Adipose tissue (tissue), 3 donors: ENCODE results near the gene MCCD1. TPM values are rescaled to one million over a fixed set of nuclear protein-coding genes. Genes with fewer than 3 reads are reported as not detected.
"Not testable (repeated sequence)": the region's sequence is repeated elsewhere in the genome, so short reads cannot be mapped to it uniquely, and the experiment has no call there.

Source experiments
- H3K27ac ChIP-seq: one replicate; pipeline ENCODE4 v1.5.1; 2013; ENCODE audit warnings: low read depth, low read length
- WGBS, 3 donors: extraction: QIAGEN DNeasy Blood & Tissue Kit; methylation state at CpG; one replicate each; pipeline ENCODE4 v1.1.7; 2013; 5-methylcytosine and 5-hydroxymethylcytosine counted together
- polyA plus RNA-seq, 3 donors: library from polyadenylated mRNA; stranded (reverse); fragments of 200-250 nt; gene quantifications; one replicate each; pipeline ENCODE4 v1.2.3, GENCODE V29; 2013
- donor health status: healthy with polysubstance abuse.
- donor health status: Bipolar disorder and iron deficiency.
- donor health status: healthy.

Gene MCCD1
- polyA plus RNA-seq, 3 donors: not detected

DNA sequence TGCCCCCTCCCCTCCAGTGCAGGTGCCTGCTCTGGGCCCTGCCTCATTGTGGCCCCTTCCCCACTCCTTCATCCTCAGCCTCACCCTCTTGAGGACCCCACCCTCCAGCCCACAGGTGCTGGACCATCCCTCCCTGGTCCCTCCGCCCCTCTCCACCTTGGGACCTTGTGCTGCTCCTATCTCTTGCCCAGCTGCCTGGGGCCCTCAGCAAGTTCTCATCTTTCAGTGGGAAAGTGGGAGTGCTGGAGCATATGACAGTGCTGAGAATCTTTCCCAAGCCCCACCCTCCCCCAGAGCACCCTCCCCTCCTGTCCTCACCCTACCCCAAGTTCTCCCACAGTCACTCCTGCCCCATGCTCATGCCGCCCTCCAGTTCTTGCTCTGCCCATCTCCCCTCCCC is 29.1 kb upstream of the MCCD1 start:
- H3K27ac ChIP-seq: not testable (repeated sequence)
- 100% methylated on average over 1 of the region's 2 CpGs; no CpG with 5 or more reads in 1 of the 3 donors for WGBS, 3 donors

DNA sequence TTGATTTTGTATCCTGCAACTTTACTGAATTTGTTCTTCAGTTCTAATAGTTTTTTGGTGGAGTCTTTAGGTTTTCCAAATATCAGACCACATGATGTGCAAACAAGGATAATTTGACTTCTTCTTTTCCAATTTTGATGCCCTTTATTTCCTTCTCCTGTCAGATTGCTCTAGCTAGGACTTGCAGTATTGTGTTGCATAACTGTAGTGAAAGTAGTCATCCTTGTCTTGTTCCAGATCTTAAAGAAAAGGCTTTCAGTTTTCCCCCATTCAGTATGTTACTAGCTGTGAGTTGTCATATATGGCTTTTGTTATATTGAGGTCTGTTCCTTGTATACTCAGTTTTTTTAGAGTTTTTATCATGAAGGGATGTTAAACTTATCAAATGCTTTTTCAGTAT is 26.2 kb upstream of the MCCD1 start:
- H3K27ac ChIP-seq: no peak overlapping the region

DNA sequence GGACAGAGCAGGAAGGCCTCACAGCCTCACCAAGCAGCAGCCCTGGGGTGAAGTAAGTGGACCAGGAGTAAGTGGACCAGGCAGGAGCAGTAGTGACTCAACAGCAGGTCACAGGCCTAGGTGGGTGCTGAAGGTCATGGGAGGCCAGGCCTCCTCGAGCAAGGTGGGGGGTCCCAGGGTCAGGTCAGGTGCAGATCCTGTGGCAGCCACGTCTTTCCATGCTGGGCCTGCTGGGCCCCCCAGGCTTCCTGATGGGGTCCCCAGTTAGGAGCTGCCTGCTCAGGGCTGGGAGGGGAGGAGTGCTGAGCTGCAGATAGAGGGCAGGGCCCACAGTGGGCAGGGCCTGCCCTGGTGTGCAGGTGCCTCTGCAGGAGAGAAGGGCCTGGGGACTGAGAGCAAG is 19.7 kb upstream of the MCCD1 start:
- 42 to 80% (median 45%) methylated on average over 1 to 2 of the region's 2 CpGs for WGBS, 3 donors
- not testable (repeated sequence) for H3K27ac ChIP-seq

DNA sequence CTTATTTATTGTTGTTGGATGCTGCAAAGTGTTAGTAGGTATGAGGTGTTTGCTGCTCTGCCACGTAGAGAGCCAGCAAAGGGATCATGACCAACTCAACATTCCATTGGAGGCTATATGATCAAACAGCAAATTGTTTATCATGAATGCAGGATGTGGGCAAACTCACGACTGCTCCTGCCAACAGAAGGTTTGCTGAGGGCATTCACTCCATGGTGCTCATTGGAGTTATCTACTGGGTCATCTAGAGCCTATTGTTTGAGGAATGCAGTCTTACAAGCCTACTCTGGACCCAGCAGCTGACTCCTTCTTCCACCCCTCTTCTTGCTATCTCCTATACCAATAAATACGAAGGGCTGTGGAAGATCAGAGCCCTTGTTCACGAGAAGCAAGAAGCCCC is 18.8 kb upstream of the MCCD1 start:
- WGBS, 3 donors: 68 to 83% (median 77%) methylated on average over 4 of the region's 4 CpGs

DNA sequence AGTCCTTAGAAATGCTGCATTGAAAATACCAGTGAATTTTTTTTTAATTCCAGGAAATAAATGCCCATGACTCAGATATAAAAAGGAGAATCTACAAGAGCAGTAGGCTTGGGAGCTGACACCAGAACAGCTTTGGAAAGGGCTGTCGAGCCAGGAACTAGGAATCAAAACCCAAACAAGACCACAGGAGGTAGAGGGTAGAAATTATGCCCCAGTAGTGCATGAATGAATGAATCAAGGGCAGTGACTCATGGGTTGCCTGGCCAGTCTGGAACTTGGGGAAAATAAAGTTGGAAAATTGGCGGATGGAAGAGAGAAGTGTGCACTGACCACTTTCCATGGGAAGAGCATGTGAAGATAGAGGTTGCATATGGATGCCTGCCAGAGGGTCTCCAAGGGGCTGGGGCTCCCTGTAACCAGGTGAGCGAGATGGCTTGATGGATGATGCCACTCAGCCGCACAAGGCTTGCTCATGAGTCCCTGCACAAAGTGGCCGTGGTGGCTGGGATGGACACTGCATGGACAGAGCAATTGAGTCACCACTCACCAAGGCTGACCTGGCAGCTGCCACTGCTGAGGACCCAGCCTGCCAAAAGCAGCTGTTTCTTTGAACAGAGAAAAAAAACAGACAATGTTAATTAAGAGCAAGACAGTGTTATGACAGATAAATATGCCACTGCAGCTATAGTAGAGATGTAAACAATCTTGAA is 15.2 kb upstream of the MCCD1 start:
- H3K27ac ChIP-seq: no peak overlapping the region
- 67 to 86% (median 85%) methylated on average over 4 to 5 of the region's 5 CpGs for WGBS, 3 donors

More for the DNA sequence above, 18.8 kb upstream of the MCCD1 start:
- no peak overlapping the region for H3K27ac ChIP-seq

DNA sequence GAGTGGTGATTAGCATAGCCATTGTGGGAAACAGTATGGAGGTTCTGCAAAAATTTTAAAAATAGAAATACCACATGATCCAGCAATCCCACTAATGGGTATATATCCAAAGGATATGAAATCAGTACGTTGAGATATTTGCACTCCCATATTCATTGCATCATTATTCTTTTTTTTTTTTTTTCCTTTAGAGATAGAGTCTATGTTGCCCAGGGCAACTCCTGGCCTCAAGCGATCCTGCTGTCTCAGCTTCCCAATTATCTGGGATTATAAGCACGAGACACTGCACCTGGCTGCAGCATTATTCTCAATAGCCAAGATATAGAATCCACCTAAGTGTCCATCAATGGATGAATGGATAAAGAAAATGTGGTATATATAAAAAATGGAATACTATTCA is 6.9 kb upstream of the MCCD1 start:
- 76 to 84% (median 81%) methylated on average over 3 of the region's 3 CpGs for WGBS, 3 donors
- no peak overlapping the region for H3K27ac ChIP-seq

DNA sequence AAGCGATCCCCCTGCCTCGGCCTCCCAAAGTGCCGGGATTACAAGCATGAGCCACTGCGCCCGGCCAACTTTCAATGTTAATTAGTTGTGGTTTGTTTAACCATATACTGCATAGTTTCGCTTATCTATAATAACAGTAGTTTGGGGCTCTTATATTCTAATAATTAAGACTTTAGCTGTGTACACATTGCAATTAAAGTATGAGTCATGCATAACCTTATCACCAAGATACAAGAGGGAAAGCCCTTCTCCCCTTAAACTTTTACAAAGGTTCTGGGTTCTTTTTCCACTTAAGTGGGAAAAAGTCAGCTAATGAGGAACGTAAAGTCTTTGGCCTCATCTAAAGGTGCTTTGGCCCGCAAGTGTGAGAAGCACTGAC is 3.2 kb upstream of the MCCD1 start:
- WGBS, 3 donors: 70 to 79% (median 73%) methylated on average over 8 of the region's 8 CpGs
- H3K27ac ChIP-seq: no peak overlapping the region

DNA sequence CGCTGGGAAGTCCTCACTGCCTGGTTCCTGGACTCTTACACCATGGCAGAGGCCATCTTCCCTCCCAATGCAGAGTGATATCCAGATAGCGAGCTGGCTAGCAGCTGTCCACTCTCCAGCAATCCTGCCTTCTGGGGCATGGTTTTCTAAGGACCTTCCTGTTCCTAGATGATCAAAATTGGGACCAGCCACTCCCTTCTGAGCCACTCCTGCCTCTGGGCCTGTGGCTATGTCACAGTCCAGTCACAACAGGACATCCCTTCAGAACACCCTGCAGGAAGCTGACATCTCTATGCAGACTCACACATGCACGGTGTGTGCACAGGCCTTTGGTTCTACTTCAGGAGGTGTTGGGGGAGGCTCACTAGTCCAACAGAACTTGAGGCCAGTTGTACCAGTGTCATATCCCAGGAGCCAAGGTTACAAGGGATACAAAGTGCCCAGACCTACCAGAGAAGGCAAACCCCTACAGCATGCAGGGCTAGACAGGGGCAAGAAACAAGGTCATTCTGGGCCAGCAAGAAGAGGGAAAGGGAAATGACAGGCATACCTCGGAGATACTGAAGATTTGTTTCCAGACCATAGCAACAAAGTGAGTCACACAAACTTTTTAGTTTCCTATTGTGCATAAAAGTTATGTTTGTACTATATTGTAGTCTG is 2.7 kb upstream of the MCCD1 start:
- no peak overlapping the region for H3K27ac ChIP-seq
- WGBS, 3 donors: 68 to 83% (median 72%) methylated on average over 4 of the region's 4 CpGs

DNA sequence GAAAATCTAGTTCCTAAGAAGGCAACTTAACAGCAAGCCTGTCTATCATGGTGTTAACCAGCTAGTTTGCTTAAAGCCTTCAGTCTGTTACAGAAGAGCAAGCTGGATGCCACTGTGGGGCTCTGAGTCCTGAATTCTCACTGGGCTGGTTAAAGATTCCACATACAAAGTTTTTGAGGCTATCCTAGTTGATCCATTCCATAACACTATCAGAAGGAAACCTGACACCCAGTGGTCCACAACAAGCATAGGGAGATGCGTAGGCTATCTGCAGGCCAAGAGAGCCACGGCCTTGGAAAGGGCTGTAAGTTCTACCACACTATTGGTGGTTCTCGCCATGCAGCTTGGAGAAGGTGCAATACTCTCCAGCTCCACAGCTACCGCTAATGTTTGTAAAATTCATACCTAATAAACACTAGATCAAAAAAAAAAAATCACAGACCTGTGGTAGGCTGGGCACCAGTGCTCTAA is 420 bp upstream of the MCCD1 start:
- no peak overlapping the region for H3K27ac ChIP-seq
- WGBS, 3 donors: 69 to 94% (median 89%) methylated on average over 4 of the region's 4 CpGs

DNA sequence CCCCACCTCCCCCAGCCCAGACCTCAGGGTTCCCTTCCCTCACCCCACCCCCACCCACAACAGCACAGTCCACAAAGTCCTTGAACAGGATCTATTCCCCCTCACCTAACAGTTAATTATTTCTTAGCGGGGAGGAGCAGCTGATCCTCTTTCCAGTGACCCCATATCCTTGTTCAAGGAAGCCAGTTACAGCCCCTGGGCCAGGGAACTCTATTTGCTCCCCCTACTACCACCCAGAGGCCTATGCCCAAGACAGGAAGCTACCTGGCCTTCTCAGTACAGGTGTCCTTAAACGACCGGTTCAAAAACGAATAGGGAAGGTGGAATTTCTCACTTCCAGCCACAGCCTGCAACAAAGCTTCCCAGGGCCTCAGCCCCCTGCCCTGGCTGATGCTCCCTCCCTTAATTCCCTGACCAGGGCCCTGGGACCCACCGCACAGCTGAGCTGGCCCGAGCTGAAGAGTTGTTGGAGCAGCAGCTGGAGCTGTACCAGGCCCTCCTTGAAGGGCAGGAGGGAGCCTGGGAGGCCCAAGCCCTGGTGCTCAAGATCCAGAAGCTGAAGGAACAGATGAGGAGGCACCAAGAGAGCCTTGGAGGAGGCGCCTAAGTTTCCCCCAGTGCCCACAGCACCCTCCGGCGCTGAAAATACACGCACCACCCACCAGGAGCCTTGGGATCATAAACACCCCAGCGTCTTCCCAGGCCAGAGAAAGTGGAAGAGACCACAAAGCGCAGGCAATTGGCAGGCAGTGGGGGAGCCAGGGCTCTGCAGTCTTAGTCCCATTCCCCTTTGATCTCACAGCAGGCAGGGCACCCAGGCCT is 778 bp downstream of the MCCD1 start:
- no peak overlapping the region for H3K27ac ChIP-seq
- WGBS, 3 donors: 36 to 54% (median 53%) methylated on average over 12 of the region's 12 CpGs

DNA sequence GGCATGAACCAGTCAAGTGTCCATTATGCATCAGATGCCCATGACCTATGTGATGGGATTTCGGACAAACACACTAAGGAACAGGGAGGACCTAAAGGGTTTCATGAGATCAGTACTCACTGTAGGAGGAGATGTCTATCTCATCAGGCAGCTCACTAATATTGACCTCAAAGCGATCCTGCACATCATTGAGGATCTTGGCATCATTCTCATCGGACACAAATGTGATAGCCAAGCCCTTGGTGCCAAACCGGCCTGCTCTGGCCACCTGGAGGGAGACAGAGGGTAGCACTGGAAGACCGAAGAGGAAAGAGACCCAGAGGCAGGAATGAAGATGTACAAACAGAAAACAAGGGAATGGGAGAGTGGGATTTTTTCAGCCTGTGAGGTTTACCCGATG is 1.9 kb downstream of the MCCD1 start:
- WGBS, 3 donors: 68 to 73% (median 71%) methylated on average over 5 to 6 of the region's 6 CpGs
- no peak overlapping the region for H3K27ac ChIP-seq

DNA sequence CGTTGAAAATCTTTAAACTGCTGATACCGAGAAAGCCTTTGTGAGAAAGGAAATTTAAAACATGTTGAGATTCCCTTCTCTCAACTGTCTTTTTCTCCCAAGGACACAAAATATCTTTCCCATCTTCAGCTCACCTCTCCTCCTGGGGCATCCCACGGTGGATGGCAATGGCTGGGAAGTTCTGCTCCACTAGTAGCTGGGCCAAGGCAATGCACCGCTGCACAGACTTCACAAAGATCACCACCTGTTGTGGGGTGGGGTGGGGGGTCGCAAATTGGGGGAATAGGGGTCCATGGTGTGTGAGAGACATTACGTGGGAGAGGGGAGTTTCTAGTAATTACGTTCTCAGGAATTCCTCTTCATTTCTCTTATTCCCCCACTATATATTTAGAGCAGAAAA is 2.4 kb downstream of the MCCD1 start:
- no peak overlapping the region for H3K27ac ChIP-seq
- WGBS, 3 donors: 88 to 91% (median 90%) methylated on average over 7 of the region's 7 CpGs

DNA sequence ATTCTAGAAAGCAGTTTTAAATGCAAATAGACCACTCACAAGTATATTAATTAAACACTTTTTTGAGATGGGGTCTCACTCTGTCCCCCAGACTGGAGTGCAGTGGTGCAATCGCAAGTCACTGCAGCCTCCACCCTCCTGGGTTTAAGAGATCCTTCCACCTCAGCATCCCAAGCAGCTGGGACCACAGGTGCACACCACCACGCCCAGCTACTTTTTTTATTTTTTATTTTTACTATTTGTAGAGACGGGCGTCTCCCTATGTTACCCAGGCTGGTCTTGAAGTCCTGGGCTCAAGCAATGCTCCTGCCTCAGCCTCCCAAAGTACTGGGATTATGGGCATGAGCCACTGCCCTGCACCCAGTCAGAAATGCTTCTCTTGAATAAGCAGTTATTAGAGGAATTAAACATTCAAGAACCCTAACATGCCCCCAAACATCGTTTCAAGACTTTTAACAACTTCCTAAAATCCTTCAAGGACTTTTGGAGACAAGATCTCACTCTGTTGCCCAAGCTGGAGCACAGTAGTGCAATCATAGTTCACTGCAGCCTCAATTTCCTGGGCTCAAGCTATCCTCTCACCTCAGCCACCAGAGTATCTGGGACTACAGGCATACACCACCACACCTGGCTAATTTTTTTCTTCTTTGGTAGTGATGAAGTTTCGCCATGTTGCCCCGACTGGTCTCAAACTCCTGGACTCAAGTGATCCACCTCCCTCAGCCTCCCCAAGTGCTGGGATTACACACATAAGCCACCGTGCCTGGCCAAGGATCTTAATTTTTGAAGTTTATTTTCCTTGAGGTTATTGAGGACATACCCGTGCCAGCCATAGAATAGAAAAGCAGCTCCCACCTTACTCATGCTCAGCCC is 3.2 kb downstream of the MCCD1 start:
- 70 to 77% (median 72%) methylated on average over 9 of the region's 9 CpGs for WGBS, 3 donors
- no peak overlapping the region for H3K27ac ChIP-seq

DNA sequence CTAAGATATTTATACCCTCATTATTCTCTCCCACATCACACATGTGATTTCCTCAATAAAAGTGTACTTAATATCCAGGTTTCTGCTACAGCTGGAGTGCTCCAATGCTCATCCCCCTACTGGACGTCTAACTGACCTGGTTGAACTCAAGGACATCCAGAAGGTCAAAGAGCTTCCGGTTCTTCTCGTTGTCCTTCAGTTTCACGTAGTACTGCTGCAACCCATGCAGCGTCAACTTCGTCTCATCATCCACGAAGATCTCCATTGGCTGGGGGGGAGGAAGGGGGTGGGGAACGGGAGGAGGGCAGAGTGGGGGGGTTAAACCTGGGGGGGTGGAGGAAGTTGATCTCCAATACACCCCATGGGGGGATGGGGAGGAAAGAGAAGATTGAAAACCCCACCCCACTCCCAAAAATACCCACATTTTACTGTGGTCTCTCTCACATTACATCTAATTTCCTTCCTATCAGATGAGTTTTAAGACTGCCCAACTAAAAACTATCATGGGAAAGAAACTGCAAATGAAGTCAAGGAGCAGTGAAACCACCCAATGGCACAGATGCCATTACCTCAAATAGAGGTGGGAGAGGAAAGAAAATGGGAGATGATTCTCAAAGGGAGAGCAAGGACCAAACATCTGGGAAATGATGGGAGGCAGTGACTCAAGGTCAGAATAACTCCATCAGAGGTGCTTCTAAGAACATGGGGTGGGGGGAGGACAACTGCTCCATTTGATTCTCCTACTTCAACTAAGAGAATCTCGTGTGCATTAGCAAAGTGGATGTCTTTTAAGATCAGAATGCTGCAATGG is 4.1 kb downstream of the MCCD1 start:
- 44 to 63% (median 62%) methylated on average over 9 of the region's 9 CpGs for WGBS, 3 donors
- no peak overlapping the region for H3K27ac ChIP-seq

DNA sequence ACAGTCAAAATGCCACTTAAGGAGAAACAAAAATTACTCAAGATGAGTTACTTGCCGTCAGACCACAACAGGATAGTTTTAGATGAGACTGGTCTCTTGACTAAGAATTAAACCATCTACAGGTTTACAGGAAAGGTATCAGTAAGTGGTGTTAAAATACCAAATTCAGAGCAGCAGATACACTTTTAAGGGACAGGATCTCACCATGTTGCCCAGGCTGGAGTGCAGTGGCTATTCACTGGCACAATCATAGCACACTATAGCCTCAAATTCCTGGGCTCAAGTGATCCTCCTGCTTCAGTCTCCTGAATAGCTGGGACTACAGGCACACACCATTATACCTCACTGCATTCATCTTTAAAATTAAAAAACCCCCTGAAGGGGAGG is 4.7 kb downstream of the MCCD1 start:
- WGBS, 3 donors: 76 to 92% (median 78%) methylated on average over 1 of the region's 1 CpG
- no peak overlapping the region for H3K27ac ChIP-seq

DNA sequence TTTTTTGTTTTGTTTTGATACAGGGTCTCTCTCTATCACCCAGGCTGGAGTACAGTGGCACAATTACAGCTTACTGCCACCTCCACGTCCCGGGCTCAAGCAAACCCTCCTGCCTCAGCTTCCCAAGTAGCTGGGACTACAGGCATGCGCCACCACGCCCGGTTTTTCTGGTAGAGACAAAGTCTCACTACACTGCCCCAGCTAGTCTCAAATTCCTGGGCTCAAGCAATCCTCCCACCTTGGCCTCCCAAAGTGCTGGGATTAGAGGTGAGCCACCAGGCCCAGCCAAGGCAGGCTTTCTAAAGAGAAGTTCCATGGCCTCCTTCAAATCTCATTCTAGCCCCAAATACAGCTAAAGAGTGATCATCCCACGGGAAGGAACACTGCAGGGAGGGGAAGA is 5.2 kb downstream of the MCCD1 start:
- H3K27ac ChIP-seq: no peak overlapping the region
- WGBS, 3 donors: 90 to 94% (median 91%) methylated on average over 6 of the region's 6 CpGs

DNA sequence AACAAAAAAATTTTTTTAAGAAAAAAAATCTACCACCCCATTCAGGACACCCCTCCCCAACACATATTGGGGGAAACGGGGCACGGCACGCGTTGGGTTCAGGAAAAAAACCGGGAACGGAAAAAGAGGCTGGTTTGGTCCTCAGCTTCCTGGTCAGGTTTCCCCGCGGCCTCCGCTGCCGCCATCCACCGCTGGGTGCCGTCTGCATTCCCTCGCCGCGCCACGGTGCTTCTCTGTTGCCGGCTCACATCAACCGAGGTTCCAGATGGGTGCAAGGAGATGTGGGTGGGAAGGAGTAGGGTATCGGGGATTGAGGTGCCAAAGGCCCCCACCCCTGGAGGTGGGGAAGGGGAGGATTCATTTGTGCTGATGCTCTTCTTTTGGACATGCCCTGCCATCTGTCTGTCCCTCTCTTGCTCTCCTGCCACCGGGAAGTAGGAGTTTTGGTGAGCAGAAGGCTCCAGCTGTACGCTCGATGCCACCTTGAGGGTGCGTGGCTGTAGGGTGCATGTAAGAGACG is 5.8 kb downstream of the MCCD1 start:
- H3K27ac ChIP-seq: no peak overlapping the region
- 88 to 89% (median 88%) methylated on average over 24 of the region's 24 CpGs for WGBS, 3 donors
